GM10248 (cell line): Measurements from ENCODE around the gene PPP2R1A.
A peak's percentile ranks its signal among the peaks of the same experiment; 100 is the strongest.

Experiments used
- CTCF ChIA-PET: fragments of 300-600 bp; sonication (Branson Sonifier 250); formaldehyde crosslinking; extraction: SDS; loops from one replicate; lab custom pipeline; 2021; ENCODE audit warnings: antibody characterized with exemption; lab: Yijun Ruan, JAX
- POLR2A ChIA-PET: fragments of 350-650 bp; sonication (Branson Sonifier 250); formaldehyde crosslinking; extraction: SDS; loops from one replicate; lab custom pipeline; 2020; ENCODE audit warnings: antibody characterized with exemption; lab: Yijun Ruan, JAX
- DNase-seq: peaks from one replicate; pipeline ENCODE4 v3.0.0; 2012; ENCODE audit errors: extremely low spot score
- TF ChIP-seq, protein P1 (sequence below): IDR thresholded peaks from 2 replicates; pipeline ENCODE4 v1.5.1; 2012; ENCODE audit warnings: mild to moderate bottlenecking, low read depth; ENCODE audit errors: extremely low read depth, missing control alignments, control extremely low read depth

The PPP2R1A gene

DNA sequence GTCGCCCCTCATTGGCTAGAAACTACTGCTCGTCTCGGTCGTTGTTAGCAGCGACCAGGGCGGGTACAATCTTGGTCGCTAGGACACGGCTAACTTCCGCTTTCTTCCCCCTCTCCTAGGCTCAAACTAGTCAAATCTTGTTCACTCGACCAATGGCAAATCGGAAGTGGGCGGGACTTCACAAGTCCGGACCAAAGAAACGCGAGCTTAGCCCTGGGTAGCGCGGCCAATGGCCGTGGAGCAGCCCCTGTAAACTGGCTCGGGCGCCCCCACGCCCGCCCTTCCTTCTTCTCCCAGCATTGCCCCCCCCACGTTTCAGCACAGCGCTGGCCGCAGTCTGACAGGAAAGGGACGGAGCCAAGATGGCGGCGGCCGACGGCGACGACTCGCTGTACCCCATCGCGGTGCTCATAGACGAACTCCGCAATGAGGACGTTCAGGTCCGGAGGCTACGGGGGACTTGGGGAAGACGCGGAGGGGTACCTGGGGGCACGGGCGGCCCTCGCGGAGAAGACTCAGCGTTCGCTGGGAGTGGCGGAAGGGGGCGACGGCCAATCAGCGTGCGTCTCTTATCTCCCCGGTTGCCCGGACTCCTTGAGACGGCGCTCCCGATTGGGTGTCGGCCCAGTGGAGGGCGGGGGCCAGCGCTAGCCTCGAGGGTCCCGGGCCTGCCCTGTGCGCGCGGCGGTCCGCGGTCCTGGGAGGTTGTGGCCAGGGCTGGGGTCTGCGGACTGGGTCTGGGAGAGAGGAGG lies at the start of gene PPP2R1A:
PPP2R1A (plus strand) TSS at position 318 of the 752 bp plus-strand sequence; CDS start at position 363, 45 bp downstream.
- ChIA-PET POLR2A (interaction anchor here (0.5 to 1.3 kb wide), 7 partner anchors 8 to 982 kb away, joined by 3 to 11 read pairs (median 3); no protein-coding TSS in a partner anchor), CTCF (interaction anchor here (1.3 to 2.8 kb wide), 4 partner anchors 48 to 52 kb away, joined by 3 to 11 read pairs (median 4); no protein-coding TSS in a partner anchor)
- DNase-seq: peak; percentile 95
- TF ChIP-seq, protein P1, sequence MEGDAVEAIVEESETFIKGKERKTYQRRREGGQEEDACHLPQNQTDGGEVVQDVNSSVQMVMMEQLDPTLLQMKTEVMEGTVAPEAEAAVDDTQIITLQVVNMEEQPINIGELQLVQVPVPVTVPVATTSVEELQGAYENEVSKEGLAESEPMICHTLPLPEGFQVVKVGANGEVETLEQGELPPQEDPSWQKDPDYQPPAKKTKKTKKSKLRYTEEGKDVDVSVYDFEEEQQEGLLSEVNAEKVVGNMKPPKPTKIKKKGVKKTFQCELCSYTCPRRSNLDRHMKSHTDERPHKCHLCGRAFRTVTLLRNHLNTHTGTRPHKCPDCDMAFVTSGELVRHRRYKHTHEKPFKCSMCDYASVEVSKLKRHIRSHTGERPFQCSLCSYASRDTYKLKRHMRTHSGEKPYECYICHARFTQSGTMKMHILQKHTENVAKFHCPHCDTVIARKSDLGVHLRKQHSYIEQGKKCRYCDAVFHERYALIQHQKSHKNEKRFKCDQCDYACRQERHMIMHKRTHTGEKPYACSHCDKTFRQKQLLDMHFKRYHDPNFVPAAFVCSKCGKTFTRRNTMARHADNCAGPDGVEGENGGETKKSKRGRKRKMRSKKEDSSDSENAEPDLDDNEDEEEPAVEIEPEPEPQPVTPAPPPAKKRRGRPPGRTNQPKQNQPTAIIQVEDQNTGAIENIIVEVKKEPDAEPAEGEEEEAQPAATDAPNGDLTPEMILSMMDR: no peak

- POLR2A ChIA-PET: no interaction called here
Measured at GRCh38 chr19:52141203-52141602, 48.6 kb upstream of the PPP2R1A start.

DNA sequence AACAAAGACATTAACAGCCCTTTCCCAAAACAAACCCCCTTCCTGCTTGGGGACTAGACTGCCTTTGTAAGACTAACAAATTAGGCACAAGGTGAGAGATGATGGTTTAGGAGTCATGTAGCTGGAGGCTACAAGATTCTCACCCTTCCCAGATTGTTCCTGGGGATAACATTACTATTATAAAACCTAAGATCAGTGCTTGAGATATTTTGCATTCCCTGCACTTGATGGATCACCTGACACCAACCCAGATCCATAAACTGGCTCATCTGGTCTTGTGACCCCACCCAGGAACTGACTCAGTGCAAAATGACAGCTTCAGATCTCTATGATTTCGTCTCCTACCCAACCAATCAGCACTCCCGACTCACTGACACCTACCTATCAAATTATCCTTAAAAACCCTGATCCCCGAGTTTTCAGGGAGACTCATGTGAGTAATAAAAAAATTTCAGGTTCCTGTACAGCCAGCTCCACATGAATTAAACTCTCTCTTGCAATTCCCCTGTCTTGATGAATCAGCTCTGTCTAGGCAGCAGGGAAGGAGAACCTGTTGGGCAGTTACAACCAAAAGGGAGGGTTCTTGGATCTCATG lies 47.8 kb upstream of the PPP2R1A start:
- CTCF ChIA-PET: interaction anchor here (1.0 kb wide), 1 partner anchor 47 kb away, joined by 3 read pairs; the partner anchor contains the start of gene PPP2R1A

More at GRCh38 chr19:52141203-52141602, 48.6 kb upstream of the PPP2R1A start:
- TF ChIP-seq, protein P1: no peak
- CTCF ChIA-PET: interaction anchor here (0.9 to 1.2 kb wide), 2 partner anchors 13 to 48 kb away, joined by 3 read pairs; partner anchors contain the start of gene PPP2R1A
- no peak for DNase-seq

GRCh38 chr19:52148256-52148655 lies 41.6 kb upstream of the PPP2R1A start:
- CTCF ChIA-PET: no interaction called here
- TF ChIP-seq, protein P1: no peak
- no peak for DNase-seq
- POLR2A ChIA-PET: no interaction called here

More for the DNA sequence above, 47.8 kb upstream of the PPP2R1A start:
- POLR2A ChIA-PET: no interaction called here
- TF ChIP-seq, protein P1: no peak
- no peak for DNase-seq

DNA sequence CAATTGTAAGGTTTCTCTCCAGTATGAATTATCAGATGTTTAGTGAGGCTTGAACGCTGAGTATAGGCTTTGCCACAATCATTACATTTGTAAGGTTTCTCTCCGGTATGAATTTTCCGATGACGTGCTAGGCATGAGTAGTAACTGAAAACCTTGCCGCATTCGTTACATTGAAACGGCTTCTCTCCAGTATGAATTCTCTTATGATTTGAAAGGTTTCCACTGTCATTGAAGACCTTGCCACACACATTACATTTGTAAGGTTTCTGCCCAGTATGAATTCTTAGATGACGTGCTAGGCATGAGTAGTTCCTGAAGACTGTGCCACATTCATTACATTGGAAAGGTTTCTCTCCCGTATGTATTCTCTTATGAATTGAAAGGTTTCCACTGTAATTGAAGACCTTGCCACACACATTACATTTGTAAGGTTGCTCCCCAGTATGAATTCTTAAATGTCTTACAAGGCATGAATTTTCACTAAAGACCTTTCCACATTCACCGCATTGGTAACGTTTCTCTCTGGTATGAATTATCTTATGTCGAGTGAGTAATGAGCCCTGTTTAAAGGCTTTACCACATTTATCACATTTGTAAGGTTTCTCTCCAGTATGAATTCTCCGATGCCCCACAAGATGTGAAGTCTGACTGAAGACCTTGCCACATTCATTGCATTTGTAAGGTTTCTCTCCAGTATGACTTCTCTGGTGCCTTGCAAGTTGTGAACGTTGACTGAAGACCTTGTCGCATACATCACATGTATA lies 34.1 kb upstream of the PPP2R1A start:
- POLR2A ChIA-PET: no interaction called here
- CTCF ChIA-PET: no interaction called here
- TF ChIP-seq, protein P1: no peak
- DNase-seq: no peak

DNA sequence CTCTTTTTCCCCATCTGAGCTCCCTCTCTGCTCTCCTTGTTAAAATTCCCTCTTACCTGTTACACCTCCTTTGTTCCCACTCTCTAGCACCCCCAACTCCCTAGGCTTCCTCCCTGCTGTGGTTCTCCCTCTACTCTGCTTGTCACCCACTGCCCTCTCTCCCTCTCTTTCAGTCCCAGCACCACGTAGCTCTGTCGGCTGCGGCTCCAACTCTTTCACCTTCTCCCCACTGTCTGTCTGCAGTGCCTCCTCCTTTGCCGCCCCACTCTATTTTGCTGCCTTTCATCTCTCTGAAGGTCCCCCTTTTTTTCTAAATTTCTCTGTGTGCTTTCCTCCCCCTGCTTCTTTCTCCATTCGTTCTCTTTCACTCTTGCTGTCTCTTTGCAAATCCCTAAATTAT lies 19.5 kb upstream of the PPP2R1A start:
- TF ChIP-seq, protein P1: no peak
- POLR2A ChIA-PET: no interaction called here
- no peak for DNase-seq
- CTCF ChIA-PET: no interaction called here
